ENCODE data around the gene TOM1L2.
A peak's percentile ranks its signal among the peaks of the same experiment; 100 is the strongest.

TOM1L2 gene

DNA sequence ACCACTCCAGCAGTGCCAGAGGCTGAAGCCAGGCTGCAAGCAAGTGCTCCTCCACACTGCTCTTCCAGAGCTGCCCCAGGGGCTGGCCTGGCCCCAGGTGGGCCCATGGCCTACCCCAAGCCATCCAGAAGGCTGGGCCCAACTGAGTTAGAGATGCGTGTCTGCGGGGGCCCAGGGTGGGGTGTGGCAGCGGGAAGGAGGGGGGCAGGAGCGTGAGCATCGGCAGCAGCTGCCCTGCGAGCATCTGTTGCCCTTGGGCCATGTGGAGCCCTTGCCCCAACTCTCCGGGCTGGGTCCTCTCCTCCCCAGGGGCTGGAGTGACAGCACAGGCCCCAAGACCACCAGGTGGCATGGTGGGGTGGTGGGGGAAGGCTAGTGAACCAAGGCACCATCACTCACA is 128.1 kb downstream of the TOM1L2 start:
- no peak overlapping the region for H3K27ac ChIP-seq
- TF ChIP-seq ZFX (IDR thresholded peaks at IDR 0.05; ENCODE audit: borderline replicate concordance) = no peak
- TF ChIP-seq, protein P1, sequence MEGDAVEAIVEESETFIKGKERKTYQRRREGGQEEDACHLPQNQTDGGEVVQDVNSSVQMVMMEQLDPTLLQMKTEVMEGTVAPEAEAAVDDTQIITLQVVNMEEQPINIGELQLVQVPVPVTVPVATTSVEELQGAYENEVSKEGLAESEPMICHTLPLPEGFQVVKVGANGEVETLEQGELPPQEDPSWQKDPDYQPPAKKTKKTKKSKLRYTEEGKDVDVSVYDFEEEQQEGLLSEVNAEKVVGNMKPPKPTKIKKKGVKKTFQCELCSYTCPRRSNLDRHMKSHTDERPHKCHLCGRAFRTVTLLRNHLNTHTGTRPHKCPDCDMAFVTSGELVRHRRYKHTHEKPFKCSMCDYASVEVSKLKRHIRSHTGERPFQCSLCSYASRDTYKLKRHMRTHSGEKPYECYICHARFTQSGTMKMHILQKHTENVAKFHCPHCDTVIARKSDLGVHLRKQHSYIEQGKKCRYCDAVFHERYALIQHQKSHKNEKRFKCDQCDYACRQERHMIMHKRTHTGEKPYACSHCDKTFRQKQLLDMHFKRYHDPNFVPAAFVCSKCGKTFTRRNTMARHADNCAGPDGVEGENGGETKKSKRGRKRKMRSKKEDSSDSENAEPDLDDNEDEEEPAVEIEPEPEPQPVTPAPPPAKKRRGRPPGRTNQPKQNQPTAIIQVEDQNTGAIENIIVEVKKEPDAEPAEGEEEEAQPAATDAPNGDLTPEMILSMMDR (IDR thresholded peaks at IDR 0.05) = no peak

DNA sequence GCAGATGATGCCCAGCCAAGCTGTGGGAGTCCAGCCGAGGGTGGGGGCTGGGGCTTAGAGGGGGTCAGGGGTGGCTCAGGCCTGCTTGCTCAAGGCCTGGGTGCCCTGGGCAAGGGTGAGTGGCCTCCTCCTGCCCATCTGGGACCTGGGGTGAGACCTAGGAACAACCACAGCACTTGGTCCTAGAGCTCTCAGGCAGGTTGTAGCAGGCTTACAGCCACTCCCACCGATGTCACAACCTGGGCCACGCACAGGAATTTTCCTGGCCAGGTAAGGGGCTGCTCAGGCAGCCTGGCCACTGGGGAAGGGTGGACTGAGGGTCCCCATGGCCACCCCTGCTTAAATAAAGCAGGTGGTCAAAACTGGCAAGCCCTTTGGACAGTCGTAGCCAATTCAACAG is 129.1 kb downstream of the TOM1L2 start:
- H3K27ac ChIP-seq = peak overlapping the region; percentile 95; the same call in 1 of the 2 replicates
- TF ChIP-seq, protein P1 (IDR thresholded peaks at IDR 0.05) = no peak
- TF ChIP-seq ZFX (IDR thresholded peaks at IDR 0.05; ENCODE audit: borderline replicate concordance) = no peak

DNA sequence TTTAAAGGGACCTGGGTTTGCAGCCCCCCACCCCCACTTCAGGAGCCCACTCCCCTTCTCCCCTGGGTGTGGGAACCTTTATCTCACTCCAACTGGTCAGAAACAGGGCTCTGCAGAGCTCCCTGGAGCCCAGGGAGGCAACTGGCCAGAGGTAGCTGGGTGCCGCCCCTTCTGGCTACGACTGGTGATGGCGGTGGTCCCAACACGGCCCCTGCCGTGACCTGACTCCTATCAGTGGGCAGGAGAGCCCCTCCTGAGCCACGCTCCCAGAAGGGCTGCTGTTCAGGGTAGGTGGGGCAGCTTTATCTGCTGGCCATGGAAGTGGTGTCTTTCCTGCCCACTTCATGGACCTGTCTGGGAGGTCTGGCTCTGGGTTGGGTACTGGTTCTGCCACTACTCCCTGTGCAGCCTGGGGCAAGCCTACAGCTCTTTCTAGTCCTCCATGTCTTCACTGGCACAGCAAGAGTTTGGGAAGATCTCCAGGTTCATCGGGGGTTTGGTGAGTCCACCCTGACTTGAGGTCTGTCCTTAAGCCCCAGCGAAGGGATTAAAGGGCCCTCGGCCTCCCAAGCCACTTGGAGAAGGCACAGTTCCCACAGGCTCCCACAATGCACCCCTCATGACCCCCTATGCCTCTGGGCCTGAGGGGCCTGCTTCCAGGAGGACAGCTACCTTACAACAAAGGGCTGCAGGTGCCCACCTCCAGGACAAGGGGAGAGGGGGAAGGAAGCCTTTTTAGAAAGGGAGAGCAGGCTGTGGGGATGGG is 129.9 kb downstream of the TOM1L2 start:
- peak overlapping the region; percentile 95 for H3K27ac ChIP-seq

DNA sequence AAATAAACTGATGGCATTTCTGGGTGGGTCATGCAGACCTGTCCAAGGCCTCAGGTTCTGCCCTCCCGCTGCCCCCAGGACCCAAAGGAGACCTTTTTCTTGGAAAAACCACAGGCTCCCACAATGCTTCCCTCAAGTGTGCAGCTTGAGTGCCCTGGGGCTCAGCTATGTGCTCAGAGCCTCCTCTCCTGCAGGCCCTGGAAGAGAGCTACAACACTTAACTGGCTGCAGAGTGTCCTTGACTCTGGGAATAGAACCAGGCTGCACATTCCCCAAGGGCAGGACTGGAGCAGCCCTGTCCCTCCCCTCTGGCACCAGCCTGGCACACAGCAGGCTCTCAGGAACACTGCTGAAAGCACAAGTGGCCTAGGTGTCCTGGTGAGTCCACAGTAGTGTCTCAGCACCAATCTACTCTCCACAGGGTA is 130.6 kb downstream of the TOM1L2 start:
- TF ChIP-seq ZFX (IDR thresholded peaks at IDR 0.05; ENCODE audit: borderline replicate concordance) = no peak
- TF ChIP-seq, protein P1 (IDR thresholded peaks at IDR 0.05) = no peak
- peak overlapping the region; percentile 95 for H3K27ac ChIP-seq

More for the DNA sequence above, 129.9 kb downstream of the TOM1L2 start:
- TF ChIP-seq, protein P1 (IDR thresholded peaks at IDR 0.05) = no peak
- no peak for TF ChIP-seq ZFX (IDR thresholded peaks at IDR 0.05; ENCODE audit: borderline replicate concordance)

DNA sequence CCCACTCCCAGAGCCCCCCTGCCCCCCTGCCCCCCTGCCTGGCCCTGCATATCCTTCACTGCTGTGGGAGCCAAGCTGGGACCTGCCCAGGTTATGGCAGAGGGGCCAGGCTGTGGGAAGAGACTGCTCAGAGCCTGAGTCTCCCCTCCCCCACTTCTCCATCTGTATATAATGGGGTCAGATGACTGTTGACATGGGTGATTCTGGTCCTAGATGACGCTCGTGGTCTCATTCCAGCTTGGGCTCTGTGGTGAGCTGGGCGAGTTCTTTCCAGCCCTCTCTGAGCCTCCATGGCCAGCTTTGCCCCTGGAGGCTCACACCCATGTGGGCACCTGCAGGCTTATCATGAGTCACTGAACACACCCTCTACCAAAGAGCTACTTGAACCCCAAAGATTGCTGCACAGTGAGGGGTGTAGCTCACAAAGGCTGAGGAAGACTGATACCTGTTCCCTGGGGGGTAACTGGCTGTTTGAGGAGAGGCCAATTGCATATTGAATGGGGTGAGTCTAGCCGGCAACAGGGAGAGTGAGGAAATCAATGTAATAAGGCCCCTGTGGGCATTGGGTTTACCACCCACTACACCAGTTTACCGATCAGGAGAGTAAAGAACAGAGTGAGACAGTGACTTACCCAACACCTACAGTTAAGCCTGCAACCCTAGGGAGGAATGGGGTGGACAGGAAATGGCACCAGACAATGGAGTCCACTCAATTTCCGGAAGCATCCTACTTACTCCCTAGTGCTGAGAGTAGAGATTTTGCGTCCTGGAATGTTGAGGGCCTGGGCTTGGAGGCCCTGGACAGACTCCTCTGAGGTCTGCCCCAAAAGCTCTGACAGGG is 131.2 kb downstream of the TOM1L2 start:
- peak overlapping the region; percentile 95 for H3K27ac ChIP-seq
- TF ChIP-seq ZFX (IDR thresholded peaks at IDR 0.05; ENCODE audit: borderline replicate concordance) = no peak
- TF ChIP-seq, protein P1 (IDR thresholded peaks at IDR 0.05) = no peak

DNA sequence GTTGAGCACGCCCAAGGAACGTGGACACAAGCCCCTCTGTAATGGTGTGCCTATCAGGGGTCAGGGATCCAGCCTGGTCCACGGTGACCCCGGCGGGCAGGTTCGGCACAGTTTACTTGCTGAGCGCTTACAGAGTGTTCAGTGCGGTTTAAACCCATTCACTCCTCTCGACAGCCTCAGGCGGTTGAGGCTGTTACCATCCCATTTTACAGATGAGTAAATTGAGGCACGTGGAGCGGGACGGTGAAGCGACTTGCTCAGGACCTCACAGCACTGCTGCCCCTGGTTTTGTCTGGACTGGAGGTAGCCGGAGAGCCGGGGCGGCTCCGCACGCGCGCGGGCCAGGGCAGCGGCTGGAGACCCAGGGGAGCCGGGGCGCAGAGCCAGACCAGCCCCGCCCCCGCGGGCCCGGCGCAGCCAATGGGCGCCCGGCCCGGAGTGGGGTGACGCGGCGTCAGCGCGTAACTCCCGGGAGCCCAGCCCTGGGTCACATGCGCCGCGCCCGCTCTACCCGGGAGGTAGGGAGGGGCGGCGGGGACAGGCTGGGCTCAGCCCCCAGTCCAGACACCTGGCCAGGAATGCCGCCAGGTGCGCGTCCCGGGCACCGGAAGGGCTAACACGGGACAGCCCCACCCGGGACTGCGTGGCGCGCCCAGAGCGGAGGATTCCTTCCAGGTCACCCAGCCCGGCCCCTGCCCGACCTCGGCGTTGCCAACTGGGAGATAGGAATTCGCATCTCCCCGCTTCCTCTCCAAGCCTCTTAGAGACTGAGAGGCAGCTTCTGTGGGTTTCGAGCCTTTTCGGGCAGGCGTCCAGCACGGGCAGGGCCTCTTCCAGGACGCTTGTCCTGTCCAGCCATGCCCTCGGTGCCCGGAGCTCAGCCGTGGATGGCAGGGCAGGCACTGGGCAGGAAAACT is 132.2 kb downstream of the TOM1L2 start:
- peak overlapping the region; percentile 95 for H3K27ac ChIP-seq

More for the DNA sequence above, 132.2 kb downstream of the TOM1L2 start:
- no peak for TF ChIP-seq ZFX (IDR thresholded peaks at IDR 0.05; ENCODE audit: borderline replicate concordance)
- TF ChIP-seq, protein P1 (IDR thresholded peaks at IDR 0.05) = no peak

Measured in 22Rv1 (cell line).